GM21529 (cell line): ENCODE results near the gene ANKRD44.

Experiments used
- ATAC-seq: cut with Tn5 transposase; IDR thresholded peaks from one replicate; pipeline ENCODE4 v1.9.1; 2021; ENCODE audit not compliant: unreplicated experiment

The ANKRD44 gene

DNA sequence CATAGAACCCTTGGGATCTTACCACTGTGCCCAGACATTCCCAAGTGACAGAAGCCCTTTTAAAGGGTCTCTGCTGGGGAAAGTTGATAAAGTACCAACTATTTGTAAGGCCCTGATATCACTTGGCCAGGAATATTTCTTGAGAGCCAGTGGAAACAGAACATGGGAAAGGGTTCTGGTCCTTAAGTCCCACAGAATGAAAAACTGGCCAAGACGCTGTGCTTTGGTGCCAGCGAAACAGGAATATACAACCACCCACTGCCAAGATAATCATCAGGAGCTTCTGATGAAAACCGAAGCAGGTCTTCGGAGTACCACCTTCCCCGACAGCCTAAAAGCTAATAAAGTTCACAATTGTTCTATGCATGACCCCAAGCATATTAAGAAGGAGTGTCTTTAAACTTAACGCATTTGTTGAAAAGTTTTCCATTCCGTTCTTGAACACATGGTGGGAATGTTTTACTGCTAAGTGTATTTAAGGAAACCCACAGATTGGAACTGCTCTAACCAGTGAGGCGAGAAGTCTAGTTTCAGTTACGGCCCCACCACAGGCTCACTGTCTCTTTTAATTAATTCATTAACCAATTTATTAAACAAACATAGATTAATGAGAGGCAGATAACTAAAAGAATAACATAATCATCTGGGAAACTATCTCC is 152.6 kb downstream of the ANKRD44 start:
- ATAC-seq = no peak

DNA sequence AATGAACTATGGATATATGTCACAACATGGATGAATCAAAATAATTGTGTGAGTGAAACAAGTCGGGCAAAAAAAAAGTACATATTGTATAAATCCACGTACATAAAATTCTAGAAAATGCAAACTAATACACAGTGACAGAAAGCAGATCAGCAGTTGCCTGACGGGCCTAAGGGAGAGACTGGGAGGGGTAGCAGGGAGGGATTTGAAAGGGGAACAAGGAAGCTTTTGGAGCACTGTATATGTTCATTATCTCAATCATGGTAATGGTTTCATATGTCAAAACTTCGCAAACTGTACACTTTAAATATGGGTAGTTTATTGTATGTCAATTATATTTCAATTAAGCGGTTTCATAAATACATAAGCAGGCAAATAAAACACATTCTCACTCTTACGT is 153.8 kb downstream of the ANKRD44 start:
- no peak for ATAC-seq

DNA sequence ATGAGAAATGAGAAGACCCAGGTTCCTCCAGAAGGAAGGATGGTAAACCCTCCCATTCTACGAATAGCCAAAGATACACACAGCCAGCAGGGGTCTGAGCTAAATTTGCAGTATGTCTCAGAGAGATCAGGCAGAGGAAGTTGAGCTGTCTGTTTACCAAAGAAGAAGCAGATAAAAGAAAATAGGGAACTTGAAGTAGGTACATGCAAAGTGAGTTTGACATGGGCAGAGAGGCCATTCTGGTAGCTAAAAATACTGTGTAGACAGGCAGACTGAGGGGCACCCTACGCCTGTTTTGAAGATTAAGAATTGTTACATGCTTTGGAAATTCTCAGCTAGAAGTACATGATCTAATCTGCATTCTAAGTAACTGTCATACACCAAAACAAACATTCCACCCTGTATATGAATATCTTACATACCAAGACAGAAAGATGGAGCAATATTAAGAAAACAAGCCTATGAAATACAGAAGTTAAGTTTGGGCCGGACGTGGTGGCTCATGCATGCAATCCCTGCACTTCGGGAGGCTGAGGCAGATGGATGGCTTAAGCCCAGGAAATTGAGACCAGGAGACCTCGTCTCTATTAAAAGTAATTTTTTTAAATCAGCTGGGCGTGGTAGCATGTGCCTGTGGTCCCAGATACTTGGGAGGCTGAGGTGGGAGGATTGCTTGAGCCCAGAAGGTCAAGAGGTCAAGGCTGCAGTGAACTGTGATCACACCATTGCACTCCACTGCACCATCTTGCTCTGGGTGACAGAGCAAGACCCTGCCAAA is 157.9 kb downstream of the ANKRD44 start:
- ATAC-seq = peak; percentile 84

DNA sequence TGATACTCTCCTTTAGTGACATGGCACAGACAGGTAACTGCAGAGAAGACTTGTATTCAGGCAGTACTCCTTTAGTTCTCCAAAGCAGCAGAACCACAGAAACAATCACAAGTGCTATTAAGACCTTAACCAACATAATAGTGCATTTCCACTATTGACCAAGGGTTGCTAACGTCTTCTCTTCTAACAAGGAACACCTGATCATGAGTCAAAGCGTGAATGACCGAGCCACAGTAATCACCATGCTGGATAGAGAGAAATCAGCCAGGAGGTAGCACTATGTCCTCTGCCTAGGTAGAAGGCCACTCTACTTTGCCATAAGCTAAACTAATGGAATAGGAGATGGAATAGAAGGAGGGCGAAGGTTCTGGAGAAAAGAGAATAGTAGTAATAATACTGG is 161.0 kb downstream of the ANKRD44 start:
- ATAC-seq = no peak

DNA sequence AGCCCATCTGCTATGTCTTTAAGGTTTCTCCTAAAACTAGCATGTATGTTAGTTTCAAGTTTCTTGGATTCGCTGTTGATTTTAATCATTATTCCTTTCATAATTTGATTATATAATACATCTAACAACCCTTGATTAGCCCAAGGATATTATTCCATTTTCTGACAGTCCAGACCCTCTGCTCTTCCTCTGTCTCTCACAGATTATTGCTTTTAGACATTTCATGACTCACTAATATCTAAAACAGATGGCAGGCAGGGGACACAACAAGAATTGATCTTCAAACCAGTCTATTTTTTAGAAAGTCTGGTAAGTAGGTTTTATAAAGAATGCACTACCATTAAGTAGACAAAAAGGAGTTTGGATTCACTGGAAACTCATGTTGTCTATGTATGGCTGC is 162.2 kb downstream of the ANKRD44 start:
- no peak for ATAC-seq

DNA sequence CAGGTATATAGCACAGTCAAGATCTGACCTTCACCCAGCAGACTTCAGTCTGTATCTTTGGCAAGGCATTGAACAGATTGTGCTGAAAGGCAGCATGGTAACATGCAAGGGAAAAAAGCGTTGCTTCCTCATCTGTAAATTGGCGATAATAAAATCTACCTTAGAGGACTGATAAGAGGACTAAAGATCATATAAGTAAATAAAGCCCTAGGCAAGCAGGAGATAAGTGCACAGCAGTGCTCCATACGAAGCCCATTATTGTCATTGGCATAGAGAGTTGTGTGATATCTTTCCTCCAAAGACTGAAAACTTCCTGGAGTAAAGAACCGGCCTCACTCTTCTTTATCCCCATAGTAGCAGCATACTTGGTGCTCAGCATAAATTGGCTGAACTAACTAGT is 162.6 kb downstream of the ANKRD44 start:
- ATAC-seq = no peak

DNA sequence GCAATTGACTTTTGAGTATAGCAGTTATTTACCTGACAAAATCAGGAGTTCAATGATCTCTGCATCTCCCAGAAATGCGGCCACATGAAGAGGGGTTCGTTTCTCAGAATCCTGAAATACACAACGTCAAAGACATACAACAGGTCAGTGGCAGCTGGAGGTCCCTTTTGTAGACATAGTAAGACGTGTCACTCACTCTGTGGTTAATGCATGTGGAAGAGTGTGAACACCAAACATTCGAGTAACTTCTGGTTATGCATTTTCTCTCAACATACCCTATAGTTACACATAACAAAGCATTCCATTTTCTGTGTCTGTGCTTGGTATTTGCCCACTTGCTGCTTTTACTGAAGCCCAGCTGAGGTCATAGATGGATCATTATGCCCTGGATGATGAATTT is 163.6 kb downstream of the ANKRD44 start:
- no peak for ATAC-seq

DNA sequence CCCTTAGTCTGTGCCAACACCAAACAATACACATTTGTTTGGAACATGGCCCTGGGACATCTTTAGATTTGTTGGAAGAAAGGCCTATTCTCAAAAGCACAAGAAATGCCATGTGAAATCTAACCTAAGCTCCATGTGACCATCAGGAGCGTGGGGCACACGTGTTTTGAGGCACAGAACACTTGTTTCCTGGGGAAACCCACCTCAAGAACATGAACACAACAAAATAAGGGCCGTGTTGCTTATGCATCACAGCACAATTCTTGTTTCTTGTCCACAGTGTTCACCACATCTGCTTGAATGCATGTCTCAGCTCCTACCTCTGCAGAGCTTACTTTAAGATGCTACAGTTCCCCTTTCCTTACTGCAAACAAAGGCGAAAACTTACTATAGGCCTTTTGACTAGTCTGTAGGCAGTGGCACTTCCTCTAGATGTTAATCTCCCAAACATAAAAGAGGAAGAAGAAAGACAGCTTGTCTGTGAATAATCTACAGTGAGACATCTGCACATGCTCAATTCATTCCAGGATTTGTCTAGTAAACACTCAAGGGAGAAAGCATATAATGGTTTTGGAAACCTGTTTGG is 165.0 kb downstream of the ANKRD44 start:
- ATAC-seq = peak; percentile 95

DNA sequence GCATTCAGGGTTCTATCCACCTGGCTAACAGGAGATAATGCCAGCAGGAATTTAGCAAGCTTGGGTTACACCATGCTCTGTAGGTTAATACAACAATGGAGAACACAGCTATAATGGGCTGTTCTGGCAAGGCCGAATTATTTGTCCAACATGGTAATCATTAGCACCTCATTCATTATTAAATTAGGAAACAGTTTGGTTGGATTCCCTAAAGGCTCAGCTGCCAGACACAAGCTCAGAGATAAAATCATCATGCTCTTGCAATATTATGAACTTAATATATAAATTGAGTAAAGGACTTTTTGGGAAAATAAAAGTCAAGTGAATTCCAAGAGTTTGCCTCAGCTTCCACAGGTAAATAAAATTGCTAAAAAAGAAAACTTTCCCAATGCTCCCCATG is 166.4 kb downstream of the ANKRD44 start:
- ATAC-seq = no peak

DNA sequence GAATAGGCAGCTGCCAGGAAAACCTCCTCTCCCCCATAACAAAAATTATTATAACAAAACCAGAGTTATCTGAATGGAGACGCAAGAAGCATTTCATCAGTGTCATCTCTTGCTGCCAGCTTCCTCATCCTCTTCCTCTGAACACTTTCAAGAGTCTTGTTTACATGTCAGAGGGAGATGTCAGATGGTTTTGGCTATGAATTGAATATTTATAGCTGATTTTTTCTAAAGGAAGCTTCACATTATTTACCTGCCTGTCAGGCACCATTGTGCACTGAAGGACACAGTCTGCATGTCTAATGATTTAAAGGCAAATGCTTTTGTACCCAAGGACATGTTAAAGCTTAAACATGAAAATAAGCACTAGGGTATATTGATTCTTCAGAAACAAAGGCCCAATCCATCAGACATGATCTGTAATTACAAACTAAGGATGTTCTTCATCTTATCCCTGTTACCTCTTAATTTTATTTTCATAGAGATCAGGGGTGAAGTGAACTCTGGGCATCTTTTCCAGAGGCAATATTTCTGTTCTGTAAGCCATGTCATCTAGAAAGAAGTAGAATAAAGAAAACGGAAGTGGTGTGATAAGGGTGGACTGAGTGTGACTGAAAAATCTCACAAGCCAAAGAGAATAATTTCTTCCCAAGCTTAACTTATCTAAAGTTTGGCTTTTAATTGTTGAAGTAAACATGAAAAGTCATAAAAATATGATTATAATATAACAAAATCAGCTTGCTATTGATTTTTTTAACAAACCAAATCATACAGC is 168.7 kb downstream of the ANKRD44 start:
- no peak for ATAC-seq

DNA sequence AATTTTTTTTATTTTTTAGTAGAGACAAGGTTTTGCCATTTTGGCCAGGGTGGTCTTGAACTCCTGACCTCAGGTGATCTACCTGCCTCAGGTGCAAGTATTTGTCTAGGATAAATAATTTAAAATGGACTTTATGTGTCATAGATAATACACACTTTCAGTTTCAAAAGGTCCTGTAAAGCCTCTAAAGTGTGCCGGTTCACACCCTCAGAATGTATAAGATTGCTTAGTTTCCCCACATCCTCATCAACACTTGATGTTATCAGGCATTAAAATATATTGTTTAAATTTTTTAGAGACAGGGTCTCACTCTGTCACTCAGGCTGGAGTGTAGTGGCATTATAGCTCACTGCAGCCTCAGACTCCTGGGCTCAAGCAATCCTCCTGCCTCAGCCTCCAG is 170.5 kb downstream of the ANKRD44 start:
- no peak for ATAC-seq

DNA sequence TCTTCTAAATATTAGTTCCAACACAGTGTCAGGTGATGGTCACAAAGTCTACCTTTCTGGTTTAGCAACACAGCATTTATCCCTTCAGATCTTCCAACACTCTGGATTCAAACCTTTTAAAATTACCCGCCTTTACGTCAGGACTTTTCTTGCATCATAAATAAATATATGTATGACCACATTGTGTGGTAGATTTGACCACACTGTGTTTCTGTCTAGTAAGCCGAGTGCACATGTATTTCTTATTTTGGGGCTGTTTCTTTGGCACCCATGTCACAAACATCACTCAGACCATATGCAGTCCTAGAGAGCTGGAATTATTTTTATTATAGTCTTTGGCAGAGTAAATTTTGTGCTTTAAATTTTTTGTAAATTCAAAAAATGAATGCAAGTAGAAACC is 172.1 kb downstream of the ANKRD44 start:
- ATAC-seq = no peak

DNA sequence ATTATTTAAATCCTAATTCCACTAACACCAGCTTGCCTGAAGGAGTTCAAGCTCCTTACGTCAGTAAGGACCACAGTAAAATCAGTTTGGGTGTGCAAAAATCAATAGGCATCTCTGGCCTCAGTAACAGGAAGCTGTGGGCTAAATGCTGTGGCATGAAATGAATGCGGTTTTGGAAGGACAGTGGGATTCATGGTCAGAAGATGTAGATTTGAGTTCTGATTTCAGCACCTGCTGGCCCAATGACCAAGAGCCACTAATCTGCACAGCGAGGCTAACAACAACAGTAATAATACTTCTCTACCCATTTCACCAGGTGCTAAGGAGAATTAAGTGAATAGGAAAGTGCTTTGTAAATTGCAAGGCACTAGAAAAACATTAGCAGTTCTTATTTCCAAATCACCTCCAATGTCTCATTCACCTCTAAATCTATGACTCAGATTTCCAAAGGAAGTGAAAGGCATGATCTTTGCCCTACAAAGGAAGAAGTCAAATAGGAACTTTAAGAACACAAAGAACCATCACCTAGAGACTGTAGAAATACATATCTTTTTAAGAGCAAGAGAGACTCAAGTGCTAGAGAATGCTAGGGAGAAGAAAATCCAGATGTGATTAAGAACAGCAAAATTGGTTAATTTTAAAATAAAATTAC is 172.6 kb downstream of the ANKRD44 start:
- ATAC-seq = no peak

DNA sequence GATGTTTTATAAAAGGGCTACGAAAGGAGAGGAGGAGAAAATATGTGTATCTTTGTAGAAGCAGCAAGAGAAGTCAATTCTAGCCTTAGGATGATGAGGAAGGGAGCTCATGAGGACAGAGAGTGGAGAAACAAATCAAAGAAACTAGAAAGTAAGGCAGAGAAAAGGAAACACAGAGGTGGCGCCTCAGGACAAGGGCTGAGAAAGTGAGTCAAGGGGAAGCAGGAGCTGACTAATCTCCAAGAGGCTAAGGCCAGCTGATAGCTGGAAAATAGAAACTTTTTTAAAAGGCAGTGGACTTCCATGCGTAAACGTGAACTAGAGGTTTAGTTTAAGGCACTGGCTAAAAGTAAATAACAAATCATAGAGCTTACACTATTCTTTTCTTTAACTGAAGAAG is 173.3 kb downstream of the ANKRD44 start:
- no peak for ATAC-seq

DNA sequence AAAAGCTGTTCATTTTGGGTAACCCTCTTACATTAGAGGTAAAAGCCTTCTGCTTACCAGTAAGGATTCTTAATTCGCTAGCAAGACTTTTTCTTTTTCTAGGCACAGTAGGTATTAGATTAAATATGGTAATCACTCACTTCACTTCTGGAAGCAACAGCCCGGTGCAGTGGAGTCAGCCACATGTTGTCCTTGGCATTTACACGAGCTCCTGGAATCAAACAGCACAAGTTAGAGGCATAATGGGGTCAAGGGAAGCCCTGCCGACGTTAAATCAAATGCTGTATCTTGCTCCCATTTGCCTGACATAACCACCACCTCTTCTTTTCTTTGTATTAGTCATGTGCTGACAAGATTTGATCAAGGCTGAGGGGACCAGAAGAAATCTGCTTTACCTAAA is 174.1 kb downstream of the ANKRD44 start:
- ATAC-seq = no peak

DNA sequence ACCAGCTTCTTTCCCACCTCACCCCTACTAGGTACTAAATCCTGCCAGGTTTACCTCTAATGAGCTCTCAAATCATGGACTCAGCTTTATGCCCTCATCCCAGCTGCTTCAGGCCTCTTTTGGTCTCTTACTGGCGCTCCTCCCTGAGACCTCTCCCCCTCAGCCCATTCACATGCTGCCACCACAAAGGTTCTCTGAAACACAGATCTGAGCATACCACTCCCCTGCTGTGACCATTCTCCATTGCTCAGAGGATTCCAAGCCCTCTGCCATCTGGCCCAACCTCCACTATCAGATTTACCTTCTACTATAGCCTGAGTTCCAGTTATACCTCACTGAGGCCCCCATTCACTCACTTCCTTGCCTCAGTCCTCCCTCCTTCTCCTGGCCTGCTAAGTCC is 174.8 kb downstream of the ANKRD44 start:
- ATAC-seq = no peak

DNA sequence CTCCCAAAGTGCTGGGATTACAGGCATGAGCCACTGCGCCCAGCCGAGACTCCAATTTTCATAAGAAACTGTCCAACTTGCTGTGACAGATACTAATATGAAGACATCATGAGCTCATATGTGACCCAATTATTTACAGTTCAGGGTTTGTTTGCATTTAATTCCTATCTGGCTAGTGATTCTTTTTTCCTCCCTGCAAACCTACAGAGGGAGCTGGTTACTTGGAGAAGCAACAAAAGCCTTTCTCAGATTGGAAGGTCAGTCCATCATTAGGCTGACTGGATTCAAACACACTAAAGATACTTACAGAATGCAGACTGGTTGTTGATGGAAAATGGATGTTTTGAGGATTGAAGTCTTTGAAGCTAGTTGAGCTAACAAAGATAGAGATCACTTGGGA is 176.4 kb downstream of the ANKRD44 start:
- ATAC-seq = no peak

DNA sequence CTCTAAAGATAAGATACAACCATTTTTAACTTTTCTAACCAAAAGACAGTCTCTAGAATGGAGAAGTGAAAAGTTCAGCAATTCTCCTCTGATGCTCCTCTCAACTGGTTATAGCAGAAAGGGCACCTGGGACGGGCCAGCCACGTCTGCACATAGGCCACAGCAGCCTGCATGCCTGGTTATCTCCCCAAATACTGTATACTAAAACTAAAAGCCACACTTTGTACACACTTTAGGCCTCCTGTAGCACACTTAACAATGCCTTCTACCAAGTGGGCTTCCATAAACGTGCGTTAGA is 179.1 kb downstream of the ANKRD44 start:
- peak; percentile 77 for ATAC-seq

DNA sequence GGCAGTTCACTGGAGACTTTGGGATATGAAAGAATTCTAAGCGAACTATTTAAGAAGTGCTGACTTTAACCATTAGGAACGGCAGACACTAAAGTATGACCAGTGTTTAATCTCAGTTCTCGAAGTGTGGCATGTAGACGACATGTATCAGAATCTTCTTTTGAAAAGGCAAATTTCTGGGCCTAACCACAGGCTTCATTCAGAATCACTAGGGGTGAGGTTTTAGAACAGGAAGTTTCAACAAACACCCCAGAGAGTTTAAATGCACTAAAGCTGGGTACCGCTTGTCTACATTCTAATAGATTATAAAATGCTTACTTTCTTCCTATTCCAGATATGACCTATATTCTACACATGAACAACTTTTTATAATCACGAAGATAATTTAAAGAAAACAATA is 180.3 kb downstream of the ANKRD44 start:
- ATAC-seq = peak; percentile 78

DNA sequence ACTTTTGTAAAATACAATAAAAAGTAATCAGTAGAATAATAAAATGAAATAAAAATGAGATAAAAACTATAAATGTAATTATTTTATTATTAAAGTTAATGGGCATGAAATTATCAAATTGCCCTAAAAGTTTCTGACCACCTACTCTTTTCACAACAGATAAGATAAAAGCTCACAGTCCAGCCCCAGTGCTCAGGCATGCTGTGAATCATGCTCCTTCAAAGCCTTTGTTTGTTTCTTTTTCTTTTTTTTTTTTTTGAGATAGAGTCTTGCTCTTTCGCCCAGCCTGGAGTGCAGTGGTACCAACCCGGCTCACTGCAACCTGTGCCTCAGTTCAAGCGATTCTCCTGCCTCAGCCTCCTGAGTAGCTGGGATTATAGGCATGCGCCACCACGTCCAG is 181.7 kb downstream of the ANKRD44 start:
- ATAC-seq = no peak

DNA sequence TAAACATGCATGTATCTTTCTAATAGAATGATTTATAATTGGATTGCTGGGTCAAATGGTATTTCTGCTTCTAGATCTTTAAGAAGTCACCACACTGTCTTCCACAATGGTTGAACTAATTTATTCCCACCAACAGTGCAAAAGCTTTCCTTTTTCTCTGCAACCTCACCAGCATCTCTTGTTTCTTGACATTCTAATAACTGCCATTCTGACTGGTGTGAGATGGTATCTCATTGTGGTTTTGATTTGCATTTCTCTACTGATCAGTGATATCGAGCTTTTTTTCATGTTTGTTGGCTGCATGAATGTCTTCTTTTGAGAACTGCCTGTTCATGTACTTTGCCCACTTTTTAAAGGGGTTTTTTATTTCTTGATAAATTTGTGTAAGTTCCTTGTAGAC is 182.5 kb downstream of the ANKRD44 start:
- ATAC-seq = no peak
